HG02798 (cell line): Measurements from ENCODE around the gene ZC3HAV1L.
A peak's percentile ranks its signal among the peaks of the same experiment; 100 is the strongest.
"Not testable (repeated sequence)": the region's sequence is repeated elsewhere in the genome, so short reads cannot be mapped to it uniquely, and the experiment has no call there.

ENCODE experiments used
- ATAC-seq: cut with Tn5 transposase; IDR thresholded peaks from one replicate; pipeline ENCODE4 v1.9.1; 2021; ENCODE audit warnings: mild to moderate bottlenecking; ENCODE audit not compliant: unreplicated experiment, poor library complexity

The ZC3HAV1L gene

DNA sequence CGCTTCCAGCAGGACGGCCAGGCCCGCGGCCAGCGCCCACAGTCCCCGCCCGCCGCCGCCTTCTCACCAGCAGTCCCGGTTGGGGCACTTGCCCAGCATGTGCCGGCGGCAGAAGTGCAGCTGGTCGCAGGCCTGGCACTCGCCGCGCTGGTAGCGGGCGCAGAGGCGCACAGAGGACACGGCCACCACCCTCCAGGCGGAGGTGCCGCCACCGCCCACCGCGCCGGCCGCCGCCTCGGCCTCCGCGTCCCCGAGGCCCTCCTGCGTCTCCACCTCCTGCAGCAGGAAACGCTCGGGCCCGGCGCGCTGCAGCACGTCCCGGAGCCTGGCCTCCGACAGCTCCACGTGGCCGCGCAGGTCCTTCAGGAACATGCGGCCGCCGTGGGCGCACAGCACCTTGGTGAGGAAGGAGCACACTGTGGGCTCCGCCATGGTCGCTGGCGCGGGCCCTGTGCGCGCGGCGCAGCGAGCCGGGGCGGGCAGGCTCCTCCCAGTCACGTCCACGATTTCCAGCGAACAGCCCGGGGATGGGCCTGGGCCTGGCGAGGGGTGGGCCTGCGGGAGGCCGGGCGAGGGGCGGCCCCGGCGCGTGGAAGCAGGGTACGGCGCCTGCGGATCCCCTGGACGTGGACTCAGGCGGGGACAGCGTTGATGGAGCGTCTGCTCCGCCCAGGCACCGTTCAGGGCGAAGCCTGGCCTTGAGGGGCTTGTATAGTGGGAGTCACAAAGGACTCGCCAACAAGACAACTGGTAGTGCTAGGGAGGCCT lies at the start of gene ZC3HAV1L:
TSS of gene ZC3HAV1L (minus strand) at position 457 of the 768 bp plus-strand sequence. CDS start at position 432, 25 bp downstream.
- ATAC-seq, result peak; percentile 89

GRCh38 chr7:139084709-139085108 lies 48.9 kb upstream of the ZC3HAV1L start:
- ATAC-seq, result no peak

DNA sequence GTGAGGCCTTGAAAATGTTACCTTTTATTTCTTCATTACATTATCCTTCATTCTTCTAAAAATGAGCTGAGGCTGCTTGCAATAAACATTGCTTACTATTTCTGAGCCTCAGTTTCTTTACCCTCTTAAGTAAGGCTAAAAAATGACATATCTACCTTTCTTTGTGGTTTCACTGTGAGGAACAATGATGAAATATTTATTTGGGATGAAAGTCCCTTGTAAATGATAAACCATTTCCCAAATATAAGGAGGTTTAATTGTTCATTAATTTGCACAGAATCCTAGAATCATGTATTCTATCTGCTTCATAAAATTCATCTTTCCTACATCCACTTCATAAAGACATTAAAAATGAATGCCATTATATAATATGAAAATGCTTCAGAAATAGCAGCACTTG lies 45.7 kb upstream of the ZC3HAV1L start:
- no peak for ATAC-seq

- ATAC-seq, result no peak
These were observed 45.1 kb upstream of the ZC3HAV1L start for GRCh38 chr7:139080905-139081304.

DNA sequence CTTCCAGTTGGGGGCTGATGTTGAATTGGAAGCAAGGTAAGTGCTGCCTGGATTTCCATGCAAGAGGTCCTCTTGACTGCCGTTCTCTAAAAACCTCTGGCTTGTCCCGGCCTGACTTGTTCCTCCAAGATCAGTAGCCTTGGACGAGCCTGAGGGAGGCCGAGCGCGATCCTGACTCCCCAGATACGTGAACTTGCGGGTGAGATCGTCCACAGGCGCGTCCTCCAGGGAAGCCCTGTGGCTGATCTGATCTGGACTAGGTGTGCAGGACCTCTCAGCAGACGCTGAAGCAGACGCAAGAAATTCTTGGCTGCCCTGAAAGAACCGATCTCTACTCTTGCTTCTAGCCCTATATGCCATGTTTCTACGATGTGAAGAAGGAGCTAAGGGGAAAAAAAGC lies 44.0 kb upstream of the ZC3HAV1L start:
- ATAC-seq, result no peak

DNA sequence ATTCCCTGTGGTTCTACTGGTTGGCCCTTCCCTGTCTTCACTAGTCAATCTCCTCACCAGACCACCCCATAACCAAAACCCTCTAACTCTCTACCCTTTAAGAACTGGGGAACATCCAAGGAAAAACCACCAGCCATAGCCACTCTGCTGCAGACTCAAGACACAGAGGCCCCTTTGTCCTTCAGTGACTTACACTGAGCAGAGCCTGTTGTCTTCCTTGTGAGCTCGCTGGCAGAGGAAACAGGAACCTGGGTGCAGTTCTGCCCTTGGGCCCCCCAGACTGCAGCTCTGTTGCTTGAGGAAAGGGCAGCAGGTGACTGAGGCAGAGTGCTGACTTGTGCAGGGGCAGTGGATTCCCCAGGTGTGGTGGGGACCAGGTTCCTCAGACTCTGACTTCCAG lies 43.1 kb upstream of the ZC3HAV1L start:
- ATAC-seq, result no peak

DNA sequence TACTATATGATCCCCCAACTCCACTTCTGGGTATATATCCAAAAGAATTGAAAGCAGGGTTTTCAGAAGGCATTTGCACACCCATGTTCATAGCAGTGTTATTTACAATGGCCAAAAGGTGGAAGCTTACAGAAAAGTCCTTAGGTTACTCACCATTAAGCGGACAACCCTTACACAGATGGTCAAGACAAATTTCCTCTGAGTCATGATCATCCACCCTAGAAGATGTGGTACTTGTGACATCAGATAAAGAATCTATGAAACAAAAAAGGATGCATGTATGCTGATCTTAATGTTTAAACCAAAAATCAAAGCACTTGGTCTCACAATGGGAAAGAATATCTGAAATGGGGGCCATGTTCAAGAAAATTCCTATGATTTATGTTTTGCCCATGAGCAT lies 42.6 kb upstream of the ZC3HAV1L start:
- ATAC-seq, result no peak

GRCh38 chr7:139077706-139078105 lies 41.9 kb upstream of the ZC3HAV1L start:
- ATAC-seq, result not testable (repeated sequence)

GRCh38 chr7:139075871-139076686 lies 40.2 kb upstream of the ZC3HAV1L start:
- ATAC-seq, result no peak

- peak; percentile 91 for ATAC-seq
These were observed 39.3 kb upstream of the ZC3HAV1L start for GRCh38 chr7:139075031-139075652.

GRCh38 chr7:139072796-139073195 lies 37.0 kb upstream of the ZC3HAV1L start:
- ATAC-seq, result no peak

DNA sequence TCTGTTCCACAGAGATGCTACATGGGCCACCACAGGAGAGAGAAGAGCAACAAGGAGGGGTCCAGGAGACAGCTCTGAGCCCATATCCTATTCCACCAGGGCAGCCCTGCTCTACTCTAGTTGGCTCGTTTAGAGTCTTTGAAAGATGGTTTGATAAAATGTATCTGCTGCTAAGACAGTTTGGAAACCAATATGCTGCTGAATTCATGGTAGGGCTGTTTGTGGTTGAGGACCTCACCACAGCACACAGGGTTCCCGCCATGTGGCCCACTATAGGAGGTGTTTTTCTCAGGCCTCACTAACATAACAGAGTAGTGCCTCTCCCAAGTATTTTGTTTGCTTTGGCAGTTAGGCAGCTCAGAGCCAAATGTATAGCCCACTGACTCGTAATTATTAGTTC lies 35.8 kb upstream of the ZC3HAV1L start:
- ATAC-seq, result no peak

- ATAC-seq, result no peak
These were observed 32.9 kb upstream of the ZC3HAV1L start for GRCh38 chr7:139068544-139069399.

- ATAC-seq, result no peak
These were observed 30.5 kb upstream of the ZC3HAV1L start for GRCh38 chr7:139066315-139066714.

DNA sequence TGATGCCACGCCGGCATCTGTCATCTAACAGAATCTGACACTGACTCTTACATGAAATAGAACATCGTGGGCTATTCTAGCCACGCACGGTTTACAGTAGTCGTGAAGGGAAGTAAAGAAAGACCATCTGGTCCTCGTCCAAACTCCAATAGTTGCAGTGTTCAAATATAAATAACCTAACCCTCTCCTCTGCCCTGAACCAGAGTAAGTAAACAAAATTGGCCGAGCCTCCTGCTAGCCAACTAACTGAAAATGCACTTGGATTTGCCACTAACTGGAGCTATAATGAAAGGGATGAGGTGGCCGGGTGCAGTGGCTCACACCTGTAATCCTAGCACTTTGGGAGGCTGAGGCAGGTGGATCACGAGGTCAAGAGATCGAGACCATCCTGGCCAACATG lies 29.5 kb upstream of the ZC3HAV1L start:
- ATAC-seq, result no peak

DNA sequence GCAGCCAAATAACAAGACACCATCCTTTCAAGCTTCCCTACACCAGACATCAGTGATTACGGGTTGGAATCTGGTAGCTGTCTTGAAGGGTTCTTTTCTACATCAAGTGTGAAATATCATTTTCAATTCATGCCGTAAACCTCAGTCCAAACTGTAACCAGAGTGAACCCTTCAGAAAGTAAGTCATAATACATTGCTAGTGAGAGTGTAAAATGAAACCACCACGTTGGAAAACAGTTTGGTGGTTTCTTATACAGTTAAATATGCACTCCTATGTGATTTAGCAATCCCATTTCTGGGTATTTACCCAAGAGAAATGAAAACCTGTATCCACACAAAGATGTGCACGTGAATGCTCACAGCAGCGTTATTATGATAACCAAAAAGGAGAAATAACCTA lies 25.6 kb upstream of the ZC3HAV1L start:
- no peak for ATAC-seq

- no peak for ATAC-seq
These were observed 24.9 kb upstream of the ZC3HAV1L start for GRCh38 chr7:139060695-139061237.

DNA sequence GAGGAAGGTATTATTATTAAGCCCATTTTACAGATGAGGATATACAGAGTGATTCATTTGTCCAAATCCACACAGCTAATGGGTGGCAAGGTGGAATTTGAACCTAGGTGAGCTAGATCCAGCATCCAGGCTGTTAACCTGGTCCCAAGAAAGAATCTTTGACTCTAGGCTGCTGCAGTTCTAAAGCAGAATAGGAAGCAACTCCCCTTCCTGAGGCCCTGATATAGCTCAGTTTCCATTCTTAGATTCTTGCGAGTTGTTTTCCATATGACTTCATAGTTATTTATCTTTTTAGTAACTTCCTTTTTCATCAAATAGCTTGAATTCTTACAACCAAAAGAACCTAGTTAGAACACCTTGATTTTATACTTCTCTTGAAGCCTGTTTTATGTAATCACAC lies 24.1 kb upstream of the ZC3HAV1L start:
- no peak for ATAC-seq

DNA sequence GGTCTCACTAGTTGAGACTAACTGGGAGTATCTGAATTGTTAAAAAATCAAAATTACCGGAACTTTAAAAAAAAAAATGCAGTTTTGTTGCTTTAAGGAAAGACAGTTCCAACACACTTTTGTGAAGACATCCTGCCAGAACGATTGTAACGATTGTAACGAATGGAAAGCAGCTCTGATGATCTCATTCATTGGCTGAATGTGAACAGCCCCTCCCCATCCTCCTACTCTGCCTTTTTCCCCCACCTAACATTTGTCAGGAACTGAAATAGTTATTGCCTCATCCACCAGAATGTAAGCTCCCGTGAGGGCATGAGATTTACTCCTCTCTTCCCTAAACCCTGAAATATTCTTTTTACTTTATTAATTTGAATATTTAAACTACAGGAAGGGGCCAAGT lies 23.1 kb upstream of the ZC3HAV1L start:
- ATAC-seq, result no peak

GRCh38 chr7:139055674-139056073 lies 19.8 kb upstream of the ZC3HAV1L start:
- no peak for ATAC-seq
